ENCODE results near the gene RAB3IL1. TPM values are rescaled to one million over a fixed set of nuclear protein-coding genes. Genes with fewer than 3 reads are reported as not detected.

The RAB3IL1 gene
- total and polyA plus RNA-seq, 8 donors = 0.58 to 13.3 (median 10.1) TPM; not detected in 1

- peaks cover 0 to 49% (median 25%) of the 10 kb centered on the region in 4 donors for H3K4me1 ChIP-seq
- no peak overlapping the region for H3K4me3 ChIP-seq
- H3K27ac ChIP-seq = peak overlapping the region in 2 of 5 donors; percentile 22 to 31
- intact Hi-C loops (cut with DNase I; ENCODE audit: low total_unique reads) = no loop called here
- H3K36me3 ChIP-seq = peaks cover 10 to 38% (median 36%) of the 10 kb centered on the region in 4 donors
- TF ChIP-seq CTCF (IDR thresholded peaks at IDR 0.05) = no peak
- no peak for TF ChIP-seq EP300 (IDR thresholded peaks at IDR 0.05)
- TF ChIP-seq POLR2A (IDR thresholded peaks at IDR 0.05) = no peak
- TF ChIP-seq POLR2AphosphoS5 (IDR thresholded peaks at IDR 0.05) = no peak
- H3K27me3 ChIP-seq = no peaks in the 10 kb centered on the region
- no peaks in the 10 kb centered on the region for H3K9me3 ChIP-seq
- WGBS, 5 donors = 49 to 70% (median 55%) methylated on average over 4 to 10 of the region's 10 CpGs
- peak in 1 of 2 donors; percentile 79 for DNase-seq
Measured at GRCh38 chr11:61908730-61909316, 8.5 kb downstream of the RAB3IL1 start.

DNA sequence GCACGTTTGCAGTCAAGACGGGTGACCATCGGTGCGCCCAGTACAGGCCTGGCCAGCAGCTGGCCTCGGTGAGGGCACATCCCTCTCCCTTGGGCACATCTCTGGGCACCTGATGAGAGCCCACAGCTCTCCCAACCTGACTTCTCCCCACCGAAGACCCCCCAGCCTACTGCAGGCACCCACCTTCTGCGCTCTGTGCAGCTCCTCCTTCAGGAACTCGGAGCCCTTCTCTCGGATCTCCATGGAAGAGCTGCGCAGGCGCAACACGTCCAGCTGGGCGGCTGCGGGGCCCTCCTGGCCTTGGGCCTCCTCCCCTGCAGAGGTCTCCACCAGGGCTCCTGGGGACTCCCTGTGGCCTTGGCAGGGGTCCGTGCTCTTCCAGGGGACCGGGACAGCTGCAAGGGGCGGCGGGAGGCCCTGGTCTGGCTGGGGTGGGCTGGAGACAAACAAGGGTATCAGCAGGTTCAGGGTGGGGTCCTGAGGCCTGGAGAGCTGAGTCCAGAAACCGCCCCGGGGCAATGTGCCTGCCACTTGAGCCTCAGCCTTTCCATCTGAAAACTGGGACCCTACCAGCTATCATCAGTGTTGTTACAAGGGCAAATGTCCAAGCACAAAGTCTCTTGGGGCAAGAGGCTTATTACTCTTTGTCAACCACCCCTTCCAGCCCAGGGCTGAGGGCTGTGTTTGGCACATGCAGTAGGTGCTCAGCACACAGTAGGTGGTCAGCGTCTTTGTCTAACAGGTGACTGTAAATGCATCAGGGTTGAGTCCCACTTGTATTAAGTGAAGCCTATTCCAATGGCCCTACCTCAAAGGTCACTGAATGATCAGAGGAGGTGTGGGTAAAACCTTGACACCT lies 9.3 kb downstream of the RAB3IL1 start:
- Histone ChIP-seq H3K4me3 (no peak overlapping the region), H3K27ac (peak overlapping the region in 2 of 5 donors; percentile 22 to 31), H3K36me3 (peaks cover 10 to 40% (median 38%) of the 10 kb centered on the region in 4 donors), H3K27me3 (no peaks in the 10 kb centered on the region), H3K9me3 (no peaks in the 10 kb centered on the region), H3K4me1 (peaks cover 0 to 44% (median 22%) of the 10 kb centered on the region in 4 donors)
- WGBS, 5 donors = 82 to 93% (median 92%) methylated on average over 9 to 21 of the region's 21 CpGs
- intact Hi-C loops (cut with DNase I; ENCODE audit: low total_unique reads) = no loop called here
- DNase-seq = no peak
- TF ChIP-seq CTCF (IDR thresholded peaks at IDR 0.05) (no peak), EP300 (IDR thresholded peaks at IDR 0.05) (no peak), POLR2AphosphoS5 (IDR thresholded peaks at IDR 0.05) (no peak), POLR2A (IDR thresholded peaks at IDR 0.05) (no peak)

DNA sequence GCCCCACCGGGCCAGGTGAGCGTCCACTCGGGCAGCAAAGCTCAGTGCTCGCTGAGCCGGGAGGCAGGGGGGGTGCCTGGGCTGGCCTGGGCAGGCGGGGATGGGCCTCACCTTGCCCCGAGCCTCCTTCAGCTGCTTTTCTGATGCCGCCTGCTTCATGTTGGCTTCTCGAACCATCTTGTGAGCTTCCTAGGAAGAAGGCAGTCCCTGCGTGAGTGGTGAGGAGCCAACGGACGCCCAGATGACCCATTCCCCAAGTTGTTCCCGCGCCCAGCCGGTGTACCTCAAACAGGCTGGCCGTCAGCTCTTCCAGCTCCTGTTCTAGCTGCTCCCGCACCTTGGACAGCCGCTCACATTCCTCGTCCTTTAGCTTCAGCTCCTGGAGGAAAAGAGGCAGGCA lies 10.1 kb downstream of the RAB3IL1 start:
- 90 to 95% (median 91%) methylated on average over 18 to 19 of the region's 19 CpGs for WGBS, 5 donors
- intact Hi-C loops (cut with DNase I; ENCODE audit: low total_unique reads) = no loop called here
- Histone ChIP-seq H3K4me3 (no peak overlapping the region), H3K36me3 (peaks cover 10 to 47% (median 42%) of the 10 kb centered on the region in 4 donors), H3K27ac (no peak overlapping the region), H3K27me3 (no peaks in the 10 kb centered on the region), H3K4me1 (peaks cover 0 to 36% (median 16%) of the 10 kb centered on the region in 4 donors), H3K9me3 (no peaks in the 10 kb centered on the region)
- TF ChIP-seq CTCF (IDR thresholded peaks at IDR 0.05) = no peak
- TF ChIP-seq POLR2AphosphoS5 (IDR thresholded peaks at IDR 0.05) = no peak
- TF ChIP-seq EP300 (IDR thresholded peaks at IDR 0.05) = no peak
- no peak for TF ChIP-seq POLR2A (IDR thresholded peaks at IDR 0.05)
- DNase-seq = no peak

DNA sequence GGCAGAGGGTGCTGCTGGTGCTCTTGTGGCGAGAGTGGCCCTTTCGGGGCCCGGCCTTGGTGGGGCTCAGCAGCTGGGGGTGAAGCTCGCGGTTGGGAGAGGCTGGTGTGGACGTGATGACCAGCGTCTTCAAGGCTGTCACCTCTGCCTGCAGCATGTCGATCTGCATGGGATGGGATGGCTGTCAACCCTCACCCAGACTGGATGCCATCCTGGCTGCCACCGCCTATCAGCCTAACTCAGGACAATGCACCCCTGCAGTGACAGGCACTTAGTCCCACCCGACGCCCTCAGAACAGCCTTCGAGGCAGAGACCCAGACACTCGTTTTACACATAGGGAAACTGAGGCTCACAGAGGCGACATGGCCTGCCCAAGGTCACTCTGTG lies 10.8 kb downstream of the RAB3IL1 start:
- Histone ChIP-seq H3K9me3 (no peaks in the 10 kb centered on the region), H3K4me1 (peaks cover 0 to 28% (median 10%) of the 10 kb centered on the region in 4 donors), H3K36me3 (peaks cover 10 to 54% (median 46%) of the 10 kb centered on the region in 4 donors), H3K4me3 (no peak overlapping the region), H3K27ac (no peak overlapping the region), H3K27me3 (no peaks in the 10 kb centered on the region)
- DNase-seq = no peak
- TF ChIP-seq CTCF (IDR thresholded peaks at IDR 0.05) (no peak), POLR2AphosphoS5 (IDR thresholded peaks at IDR 0.05) (no peak)
- WGBS, 5 donors = 84 to 89% (median 87%) methylated on average over 11 to 14 of the region's 14 CpGs
- intact Hi-C loops (cut with DNase I; ENCODE audit: low total_unique reads) = no loop called here

Data from stomach (tissue), 9 donors.